Neural cell (in vitro differentiated cells): Measurements from ENCODE around the gene HDAC4. TPM values are rescaled to one million over a fixed set of nuclear protein-coding genes. Genes with fewer than 3 reads are reported as not detected.

Source experiments
- H2AFZ ChIP-seq: fragments of 200-600, 300-800 bp; sonication (generic), shearing (Covaris generic); 2 replicates; pipeline ENCODE4 v1.6.0; 2014; ENCODE audit warnings: low read depth, mild to moderate bottlenecking, antibody characterized with exemption, low read length, moderate library complexity
- H3F3A ChIP-seq: fragments of 200-600 bp; shearing (Covaris generic); 2 replicates; pipeline ENCODE4 v1.6.1; 2016; ENCODE audit warnings: mild to moderate bottlenecking, moderate library complexity, mixed read lengths, antibody characterized with exemption, low read length; ENCODE audit not compliant: insufficient read depth, poor library complexity, severe bottlenecking
- H3K27ac ChIP-seq: fragments of 200-600, 300-800 bp; sonication (generic), shearing (Covaris generic); 2 replicates; pipeline ENCODE4 v1.5.1; 2014; ENCODE audit warnings: mild to moderate bottlenecking, low read length, moderate library complexity
- H3K27me3 ChIP-seq: fragments of 300-800, 200-600 bp; sonication (generic), shearing (Covaris generic); 2 replicates; pipeline ENCODE4 v1.6.0; 2014; ENCODE audit warnings: mild to moderate bottlenecking, low read depth, low read length, moderate library complexity; ENCODE audit not compliant: insufficient read depth
- H3K36me3 ChIP-seq: fragments of 300-800, 200-600 bp; sonication (generic), shearing (Covaris generic); 2 replicates; pipeline ENCODE4 v1.5.1; 2014; ENCODE audit warnings: mild to moderate bottlenecking, antibody characterized with exemption, low read length, moderate library complexity; ENCODE audit not compliant: insufficient read depth
- H3K4me2 ChIP-seq: fragments of 300-800, 200-600 bp; sonication (generic), shearing (Covaris generic); 2 replicates; pipeline ENCODE4 v1.6.0; 2014; ENCODE audit warnings: mild to moderate bottlenecking, low read length
- H3K4me3 ChIP-seq: fragments of 300-800, 200-600 bp; sonication (generic), shearing (Covaris generic); 2 replicates; pipeline ENCODE4 v1.5.1; 2014; ENCODE audit warnings: mild to moderate bottlenecking, low read length, moderate library complexity
- H3K79me2 ChIP-seq: fragments of 200-600 bp; shearing (Covaris generic); replicated peaks from 2 replicates; pipeline ENCODE4 v1.6.0; 2014; ENCODE audit warnings: mild to moderate bottlenecking, low read length, moderate library complexity; ENCODE audit not compliant: insufficient read depth
- H3K9ac ChIP-seq: fragments of 300-800, 200-600 bp; sonication (generic), shearing (Covaris generic); 2 replicates; pipeline ENCODE4 v1.6.1; 2016; ENCODE audit warnings: mild to moderate bottlenecking, low read length, mixed read lengths
- H3K9me2 ChIP-seq: fragments of 200-600 bp; shearing (Covaris generic); 2 replicates; pipeline ENCODE4 v1.6.1; 2016; ENCODE audit warnings: mild to moderate bottlenecking, low read length, mixed read lengths; ENCODE audit not compliant: insufficient read depth
- H3K9me3 ChIP-seq: fragments of 200-600, 300-800 bp; sonication (generic), shearing (Covaris generic); 2 replicates; pipeline ENCODE4 v1.6.1; 2016; ENCODE audit warnings: mild to moderate bottlenecking, mixed run types, low read length, moderate library complexity, mixed read lengths
- H4K20me1 ChIP-seq: fragments of 200-600 bp; shearing (Covaris generic); 2 replicates; pipeline ENCODE4 v1.6.1; 2016; ENCODE audit warnings: mild to moderate bottlenecking, mixed run types; ENCODE audit not compliant: insufficient read depth
- EP300 ChIP-seq: fragments of 450-650 bp; conservative IDR thresholded peaks from 2 replicates; pipeline ENCODE4 v1.6.1; 2014; ENCODE audit warnings: antibody characterized with exemption, mild to moderate bottlenecking, moderate library complexity; ENCODE audit not compliant: poor library complexity, severe bottlenecking
- EZH2 ChIP-seq: fragments of 200-600, 300-800 bp; shearing (Covaris generic), sonication (generic); IDR thresholded peaks from 2 replicates; pipeline ENCODE4 v1.6.1; 2014; ENCODE audit warnings: antibody characterized with exemption, low read length, borderline replicate concordance, mild to moderate bottlenecking; ENCODE audit not compliant: insufficient read depth, poor library complexity, severe bottlenecking
- MXI1 ChIP-seq: fragments of 450-650 bp; conservative IDR thresholded peaks from 2 replicates; pipeline ENCODE4 v1.6.1; 2014; ENCODE audit warnings: antibody characterized with exemption, mild to moderate bottlenecking; ENCODE audit not compliant: poor library complexity, severe bottlenecking
- POLR2AphosphoS5 ChIP-seq: IDR thresholded peaks from 2 replicates; pipeline ENCODE4 v1.6.1; 2012
- RAD21 ChIP-seq: fragments of 450-650 bp; conservative IDR thresholded peaks from 2 replicates; pipeline ENCODE4 v1.6.1; 2014; ENCODE audit warnings: antibody characterized with exemption, mild to moderate bottlenecking, moderate library complexity
- SMC3 ChIP-seq: fragments of 450-650 bp; conservative IDR thresholded peaks from 2 replicates; pipeline ENCODE4 v1.6.1; 2014; ENCODE audit warnings: antibody characterized with exemption, mild to moderate bottlenecking, moderate library complexity; ENCODE audit not compliant: poor library complexity
- TAF1 ChIP-seq: IDR thresholded peaks from 2 replicates; pipeline ENCODE4 v1.6.1; 2012; ENCODE audit warnings: low read depth
- polyA plus RNA-seq: library from polyadenylated mRNA; depleted of rRNA; stranded (reverse); fragments of >200 nt; gene quantifications from 2 replicates; pipeline ENCODE4 v1.2.3, GENCODE V29; 2014
- TF ChIP-seq, protein P1 (sequence below): IDR thresholded peaks from 2 replicates; pipeline ENCODE4 v1.6.1; 2012; ENCODE audit warnings: borderline replicate concordance
- TF ChIP-seq, protein P2 (sequence below): fragments of 450-650 bp; IDR thresholded peaks from 2 replicates; pipeline ENCODE4 v1.5.1; 2014; ENCODE audit warnings: antibody characterized with exemption, mild to moderate bottlenecking, moderate library complexity; ENCODE audit not compliant: poor library complexity, severe bottlenecking

HDAC4 gene
- polyA plus RNA-seq, 1 donor from 2014 or later: 3.4 TPM

DNA sequence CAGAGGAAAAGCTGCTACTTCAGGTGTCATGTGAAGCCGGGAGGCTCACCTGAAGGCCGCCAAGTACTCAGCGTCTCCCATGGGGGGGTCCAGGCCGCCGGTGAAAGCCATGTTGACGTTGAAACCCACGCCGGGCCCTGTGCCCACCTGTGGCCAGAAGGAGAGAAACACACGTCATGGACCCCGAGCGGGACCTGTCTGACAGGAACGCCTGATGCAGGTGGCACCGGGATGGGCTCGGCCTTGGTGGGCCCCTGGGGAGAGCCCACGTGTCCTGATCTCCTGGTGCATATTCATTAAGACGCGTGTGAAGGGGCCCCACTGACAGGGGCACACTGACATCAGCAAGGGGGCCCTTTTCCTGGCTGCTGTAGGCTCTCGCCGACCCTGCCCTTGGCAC lies 319.8 kb downstream of the HDAC4 start:
- Histone ChIP-seq H3K36me3 (peaks cover 7% of the 10 kb centered on the region), H4K20me1 (no peaks in the 10 kb centered on the region), H3K79me2 (no peaks in the 10 kb centered on the region), H3K27me3 (no peaks in the 10 kb centered on the region), H3K9me2 (no peaks in the 10 kb centered on the region), H3K4me2 (no peak overlapping the region), H3K4me3 (no peak overlapping the region), H2AFZ (no peak overlapping the region), H3K9ac (no peak overlapping the region), H3K9me3 (no peaks in the 10 kb centered on the region), H3K27ac (no peak overlapping the region), H3F3A (no peaks in the 10 kb centered on the region)
- no peak for TF ChIP-seq EP300
- TF ChIP-seq POLR2AphosphoS5: no peak
- TF ChIP-seq, protein P1, sequence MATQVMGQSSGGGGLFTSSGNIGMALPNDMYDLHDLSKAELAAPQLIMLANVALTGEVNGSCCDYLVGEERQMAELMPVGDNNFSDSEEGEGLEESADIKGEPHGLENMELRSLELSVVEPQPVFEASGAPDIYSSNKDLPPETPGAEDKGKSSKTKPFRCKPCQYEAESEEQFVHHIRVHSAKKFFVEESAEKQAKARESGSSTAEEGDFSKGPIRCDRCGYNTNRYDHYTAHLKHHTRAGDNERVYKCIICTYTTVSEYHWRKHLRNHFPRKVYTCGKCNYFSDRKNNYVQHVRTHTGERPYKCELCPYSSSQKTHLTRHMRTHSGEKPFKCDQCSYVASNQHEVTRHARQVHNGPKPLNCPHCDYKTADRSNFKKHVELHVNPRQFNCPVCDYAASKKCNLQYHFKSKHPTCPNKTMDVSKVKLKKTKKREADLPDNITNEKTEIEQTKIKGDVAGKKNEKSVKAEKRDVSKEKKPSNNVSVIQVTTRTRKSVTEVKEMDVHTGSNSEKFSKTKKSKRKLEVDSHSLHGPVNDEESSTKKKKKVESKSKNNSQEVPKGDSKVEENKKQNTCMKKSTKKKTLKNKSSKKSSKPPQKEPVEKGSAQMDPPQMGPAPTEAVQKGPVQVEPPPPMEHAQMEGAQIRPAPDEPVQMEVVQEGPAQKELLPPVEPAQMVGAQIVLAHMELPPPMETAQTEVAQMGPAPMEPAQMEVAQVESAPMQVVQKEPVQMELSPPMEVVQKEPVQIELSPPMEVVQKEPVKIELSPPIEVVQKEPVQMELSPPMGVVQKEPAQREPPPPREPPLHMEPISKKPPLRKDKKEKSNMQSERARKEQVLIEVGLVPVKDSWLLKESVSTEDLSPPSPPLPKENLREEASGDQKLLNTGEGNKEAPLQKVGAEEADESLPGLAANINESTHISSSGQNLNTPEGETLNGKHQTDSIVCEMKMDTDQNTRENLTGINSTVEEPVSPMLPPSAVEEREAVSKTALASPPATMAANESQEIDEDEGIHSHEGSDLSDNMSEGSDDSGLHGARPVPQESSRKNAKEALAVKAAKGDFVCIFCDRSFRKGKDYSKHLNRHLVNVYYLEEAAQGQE: no peak
- no peak for TF ChIP-seq TAF1
- no peak for TF ChIP-seq SMC3
- TF ChIP-seq EZH2: no peak
- no peak for TF ChIP-seq RAD21
- TF ChIP-seq MXI1: no peak
- TF ChIP-seq, protein P2, sequence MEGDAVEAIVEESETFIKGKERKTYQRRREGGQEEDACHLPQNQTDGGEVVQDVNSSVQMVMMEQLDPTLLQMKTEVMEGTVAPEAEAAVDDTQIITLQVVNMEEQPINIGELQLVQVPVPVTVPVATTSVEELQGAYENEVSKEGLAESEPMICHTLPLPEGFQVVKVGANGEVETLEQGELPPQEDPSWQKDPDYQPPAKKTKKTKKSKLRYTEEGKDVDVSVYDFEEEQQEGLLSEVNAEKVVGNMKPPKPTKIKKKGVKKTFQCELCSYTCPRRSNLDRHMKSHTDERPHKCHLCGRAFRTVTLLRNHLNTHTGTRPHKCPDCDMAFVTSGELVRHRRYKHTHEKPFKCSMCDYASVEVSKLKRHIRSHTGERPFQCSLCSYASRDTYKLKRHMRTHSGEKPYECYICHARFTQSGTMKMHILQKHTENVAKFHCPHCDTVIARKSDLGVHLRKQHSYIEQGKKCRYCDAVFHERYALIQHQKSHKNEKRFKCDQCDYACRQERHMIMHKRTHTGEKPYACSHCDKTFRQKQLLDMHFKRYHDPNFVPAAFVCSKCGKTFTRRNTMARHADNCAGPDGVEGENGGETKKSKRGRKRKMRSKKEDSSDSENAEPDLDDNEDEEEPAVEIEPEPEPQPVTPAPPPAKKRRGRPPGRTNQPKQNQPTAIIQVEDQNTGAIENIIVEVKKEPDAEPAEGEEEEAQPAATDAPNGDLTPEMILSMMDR: no peak

DNA sequence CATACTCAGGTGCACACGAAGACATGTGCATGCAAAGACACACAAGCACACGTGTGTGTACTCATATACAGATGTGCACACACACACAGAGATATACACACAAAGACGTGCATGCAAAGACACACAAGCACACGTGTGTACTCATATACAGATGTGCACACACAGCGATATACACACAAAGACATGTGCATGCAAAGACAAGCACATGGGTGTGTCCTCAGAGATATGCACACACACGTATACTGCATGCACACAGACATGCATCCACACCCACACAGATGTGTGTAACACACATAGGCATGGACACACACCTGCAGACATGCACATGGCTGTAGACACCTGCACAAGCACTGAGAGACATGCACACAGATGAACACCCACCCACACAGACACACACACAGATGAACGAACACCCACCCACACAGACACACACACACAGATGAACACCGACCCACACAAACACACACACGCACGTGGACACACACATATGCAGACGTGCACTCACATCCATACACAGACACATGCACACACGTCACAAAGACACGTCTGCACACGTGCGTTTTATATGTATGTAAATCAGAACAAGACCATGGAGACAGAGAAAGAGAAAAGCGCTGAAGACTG lies 321.0 kb downstream of the HDAC4 start:
- Histone ChIP-seq H3K36me3 (peaks cover 7% of the 10 kb centered on the region), H4K20me1 (no peaks in the 10 kb centered on the region), H3K4me2 (no peak overlapping the region), H3K79me2 (no peaks in the 10 kb centered on the region), H3K27me3 (no peaks in the 10 kb centered on the region), H3F3A (no peaks in the 10 kb centered on the region), H3K9me2 (no peaks in the 10 kb centered on the region), H3K9me3 (no peaks in the 10 kb centered on the region), H3K27ac (no peak overlapping the region), H3K4me3 (no peak overlapping the region), H2AFZ (no peak overlapping the region), H3K9ac (no peak overlapping the region)
- TF ChIP-seq EP300 (no peak), RAD21 (no peak), EZH2 (no peak), TAF1 (no peak)
